Measurements from ENCODE around the gene PRIM2.
"Not testable (repeated sequence)": the region's sequence is repeated elsewhere in the genome, so short reads cannot be mapped to it uniquely, and the experiment has no call there.

Gene PRIM2

DNA sequence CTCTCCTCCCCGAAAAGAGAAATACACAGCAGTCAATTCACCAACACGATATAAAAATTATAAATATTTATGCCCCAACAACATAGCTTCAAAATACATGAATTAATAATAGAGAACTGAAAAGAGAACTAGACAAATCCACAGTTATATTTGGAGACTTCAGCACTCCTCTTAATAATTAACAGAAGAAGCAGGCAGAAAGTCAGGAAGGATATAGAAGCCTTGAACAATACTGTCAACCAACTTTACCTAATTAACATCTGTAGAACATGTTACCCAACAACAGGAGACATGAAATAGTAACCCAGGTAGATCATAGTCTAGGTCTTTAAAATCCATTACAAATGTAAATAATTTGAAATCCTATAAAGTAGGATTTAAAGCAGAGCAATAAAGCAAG is 293.2 kb downstream of the PRIM2 start:
- not testable (repeated sequence) for H3K36me3 ChIP-seq (ENCODE audit: control insufficient read depth, insufficient read depth, low read length); H3K9me3 ChIP-seq (ENCODE audit: control insufficient read depth, insufficient read depth, low read depth, low read length); H3K9ac ChIP-seq (ENCODE audit: low read length); H3K4me1 ChIP-seq (ENCODE audit: control insufficient read depth, insufficient read depth, low read length); H3K27ac ChIP-seq (ENCODE audit: low read depth, low read length); H3K27me3 ChIP-seq (ENCODE audit: control insufficient read depth, insufficient read depth, low read length); H3K4me3 ChIP-seq (ENCODE audit: low read depth, low read length)

DNA sequence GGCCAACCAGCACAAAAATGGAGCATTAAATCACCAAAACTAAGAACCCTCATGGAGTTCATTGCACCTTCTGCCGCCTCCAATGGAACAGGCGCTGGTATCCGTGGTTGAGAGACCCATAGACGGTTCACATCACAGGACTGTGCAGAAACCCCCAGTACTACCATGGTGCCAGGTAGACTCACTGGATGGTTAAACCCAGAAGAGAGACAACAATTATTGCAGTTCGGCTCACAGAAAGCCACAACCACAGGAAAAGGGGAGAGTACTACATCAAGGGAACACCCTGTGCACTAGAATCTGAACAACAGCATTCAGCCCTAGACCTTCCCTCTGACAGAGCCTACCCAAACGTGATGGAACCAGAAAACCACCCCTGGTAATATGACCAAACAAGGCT is 301.5 kb downstream of the PRIM2 start:
- not testable (repeated sequence) for H3K4me3 ChIP-seq (ENCODE audit: low read depth, low read length); H3K9ac ChIP-seq (ENCODE audit: low read length); H3K27ac ChIP-seq (ENCODE audit: low read depth, low read length); H3K4me1 ChIP-seq (ENCODE audit: control insufficient read depth, insufficient read depth, low read length); H3K27me3 ChIP-seq (ENCODE audit: control insufficient read depth, insufficient read depth, low read length); H3K36me3 ChIP-seq (ENCODE audit: control insufficient read depth, insufficient read depth, low read length); H3K9me3 ChIP-seq (ENCODE audit: control insufficient read depth, insufficient read depth, low read depth, low read length)

- H3K27ac ChIP-seq (ENCODE audit: low read depth, low read length); H3K9me3 ChIP-seq (ENCODE audit: control insufficient read depth, insufficient read depth, low read depth, low read length); H3K36me3 ChIP-seq (ENCODE audit: control insufficient read depth, insufficient read depth, low read length); H3K9ac ChIP-seq (ENCODE audit: low read length); H3K27me3 ChIP-seq (ENCODE audit: control insufficient read depth, insufficient read depth, low read length); H3K4me3 ChIP-seq (ENCODE audit: low read depth, low read length); H3K4me1 ChIP-seq (ENCODE audit: control insufficient read depth, insufficient read depth, low read length): not testable (repeated sequence)
These were observed 314.3 kb downstream of the PRIM2 start for GRCh38 chr6:57631773-57632172.

DNA sequence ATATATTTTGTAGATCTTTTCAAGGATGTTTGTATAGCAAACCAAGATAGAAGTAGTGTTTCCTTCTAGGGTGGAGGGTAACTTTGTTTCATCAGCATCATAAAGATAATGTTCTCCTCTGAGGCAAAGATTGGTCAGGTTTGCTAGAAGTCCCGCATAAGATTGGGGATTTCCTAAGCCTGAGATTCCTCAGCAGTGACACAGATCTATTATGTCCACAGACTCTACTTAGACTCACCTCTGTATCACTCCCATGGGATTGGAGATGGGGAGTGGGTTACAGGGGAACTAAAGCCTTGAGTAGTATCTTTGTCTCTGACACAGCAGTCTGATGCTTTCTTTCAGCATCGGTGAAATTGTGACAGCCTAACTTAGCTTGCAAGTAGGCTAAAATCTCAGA is 341.1 kb downstream of the PRIM2 start:
- not testable (repeated sequence) for H3K9ac ChIP-seq (ENCODE audit: low read length); H3K27ac ChIP-seq (ENCODE audit: low read depth, low read length); H3K36me3 ChIP-seq (ENCODE audit: control insufficient read depth, insufficient read depth, low read length); H3K4me3 ChIP-seq (ENCODE audit: low read depth, low read length); H3K9me3 ChIP-seq (ENCODE audit: control insufficient read depth, insufficient read depth, low read depth, low read length); H3K27me3 ChIP-seq (ENCODE audit: control insufficient read depth, insufficient read depth, low read length); H3K4me1 ChIP-seq (ENCODE audit: control insufficient read depth, insufficient read depth, low read length)

- not testable (repeated sequence) for H3K4me1 ChIP-seq (ENCODE audit: control insufficient read depth, insufficient read depth, low read length); H3K27me3 ChIP-seq (ENCODE audit: control insufficient read depth, insufficient read depth, low read length); H3K9me3 ChIP-seq (ENCODE audit: control insufficient read depth, insufficient read depth, low read depth, low read length); H3K9ac ChIP-seq (ENCODE audit: low read length); H3K36me3 ChIP-seq (ENCODE audit: control insufficient read depth, insufficient read depth, low read length); H3K27ac ChIP-seq (ENCODE audit: low read depth, low read length); H3K4me3 ChIP-seq (ENCODE audit: low read depth, low read length)
These were observed 342.4 kb downstream of the PRIM2 start for GRCh38 chr6:57659794-57660193.

DNA sequence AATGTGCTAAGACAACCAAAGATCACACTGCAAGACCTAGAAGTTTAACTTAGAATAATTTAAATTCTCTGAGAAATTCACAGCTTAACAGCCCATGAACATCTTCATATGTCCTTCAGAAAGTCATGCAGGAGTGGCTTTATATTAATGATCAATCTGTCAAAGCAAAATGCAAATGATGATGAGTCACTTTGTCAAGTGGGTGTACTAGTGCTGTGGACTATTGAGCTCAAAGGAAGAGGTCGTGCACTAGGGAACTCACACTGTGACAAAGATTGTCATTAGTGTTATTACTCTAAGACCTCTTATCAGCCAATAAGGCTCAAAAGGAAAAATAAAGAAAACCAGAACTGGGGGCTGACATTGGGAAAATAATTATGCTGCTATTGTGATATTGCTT is 343.5 kb downstream of the PRIM2 start:
- not testable (repeated sequence) for H3K9me3 ChIP-seq (ENCODE audit: control insufficient read depth, insufficient read depth, low read depth, low read length); H3K27ac ChIP-seq (ENCODE audit: low read depth, low read length); H3K9ac ChIP-seq (ENCODE audit: low read length); H3K4me3 ChIP-seq (ENCODE audit: low read depth, low read length); H3K36me3 ChIP-seq (ENCODE audit: control insufficient read depth, insufficient read depth, low read length); H3K27me3 ChIP-seq (ENCODE audit: control insufficient read depth, insufficient read depth, low read length); H3K4me1 ChIP-seq (ENCODE audit: control insufficient read depth, insufficient read depth, low read length)

DNA sequence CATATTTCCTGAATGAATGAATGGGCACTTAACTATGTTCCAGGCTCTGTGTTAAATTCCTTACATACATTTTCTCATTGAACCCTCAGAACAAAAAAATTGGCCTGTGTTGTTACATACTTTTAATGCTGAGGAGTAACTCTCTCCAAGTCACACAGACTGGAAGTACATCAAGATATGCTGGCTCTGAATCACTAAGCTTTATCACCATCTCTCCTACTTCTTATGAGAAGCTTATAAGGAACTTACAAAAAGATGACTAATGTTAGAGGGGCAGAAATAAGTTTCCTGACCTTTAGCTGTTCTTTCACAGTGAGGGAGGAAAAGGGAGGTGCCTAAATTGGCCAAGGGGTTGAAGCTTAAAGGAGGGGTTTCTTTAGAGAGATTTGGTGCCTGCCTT is 350.7 kb downstream of the PRIM2 start:
- not testable (repeated sequence) for H3K27me3 ChIP-seq (ENCODE audit: control insufficient read depth, insufficient read depth, low read length); H3K9me3 ChIP-seq (ENCODE audit: control insufficient read depth, insufficient read depth, low read depth, low read length); H3K27ac ChIP-seq (ENCODE audit: low read depth, low read length); H3K4me1 ChIP-seq (ENCODE audit: control insufficient read depth, insufficient read depth, low read length); H3K4me3 ChIP-seq (ENCODE audit: low read depth, low read length); H3K36me3 ChIP-seq (ENCODE audit: control insufficient read depth, insufficient read depth, low read length); H3K9ac ChIP-seq (ENCODE audit: low read length)

- not testable (repeated sequence) for H3K4me1 ChIP-seq (ENCODE audit: control insufficient read depth, insufficient read depth, low read length); H3K9ac ChIP-seq (ENCODE audit: low read length); H3K27ac ChIP-seq (ENCODE audit: low read depth, low read length); H3K4me3 ChIP-seq (ENCODE audit: low read depth, low read length); H3K36me3 ChIP-seq (ENCODE audit: control insufficient read depth, insufficient read depth, low read length); H3K27me3 ChIP-seq (ENCODE audit: control insufficient read depth, insufficient read depth, low read length); H3K9me3 ChIP-seq (ENCODE audit: control insufficient read depth, insufficient read depth, low read depth, low read length)
These were observed 353.8 kb downstream of the PRIM2 start for GRCh38 chr6:57671237-57671636.

GRCh38 chr6:57671937-57672627 is 354.7 kb downstream of the PRIM2 start:
- H3K4me3 ChIP-seq (ENCODE audit: low read depth, low read length); H3K4me1 ChIP-seq (ENCODE audit: control insufficient read depth, insufficient read depth, low read length); H3K9me3 ChIP-seq (ENCODE audit: control insufficient read depth, insufficient read depth, low read depth, low read length); H3K36me3 ChIP-seq (ENCODE audit: control insufficient read depth, insufficient read depth, low read length); H3K27me3 ChIP-seq (ENCODE audit: control insufficient read depth, insufficient read depth, low read length); H3K9ac ChIP-seq (ENCODE audit: low read length); H3K27ac ChIP-seq (ENCODE audit: low read depth, low read length): not testable (repeated sequence)

- not testable (repeated sequence) for H3K4me1 ChIP-seq (ENCODE audit: control insufficient read depth, insufficient read depth, low read length); H3K9ac ChIP-seq (ENCODE audit: low read length); H3K9me3 ChIP-seq (ENCODE audit: control insufficient read depth, insufficient read depth, low read depth, low read length); H3K36me3 ChIP-seq (ENCODE audit: control insufficient read depth, insufficient read depth, low read length); H3K27me3 ChIP-seq (ENCODE audit: control insufficient read depth, insufficient read depth, low read length); H3K27ac ChIP-seq (ENCODE audit: low read depth, low read length); H3K4me3 ChIP-seq (ENCODE audit: low read depth, low read length)
These were observed 355.9 kb downstream of the PRIM2 start for GRCh38 chr6:57673281-57673680.

DNA sequence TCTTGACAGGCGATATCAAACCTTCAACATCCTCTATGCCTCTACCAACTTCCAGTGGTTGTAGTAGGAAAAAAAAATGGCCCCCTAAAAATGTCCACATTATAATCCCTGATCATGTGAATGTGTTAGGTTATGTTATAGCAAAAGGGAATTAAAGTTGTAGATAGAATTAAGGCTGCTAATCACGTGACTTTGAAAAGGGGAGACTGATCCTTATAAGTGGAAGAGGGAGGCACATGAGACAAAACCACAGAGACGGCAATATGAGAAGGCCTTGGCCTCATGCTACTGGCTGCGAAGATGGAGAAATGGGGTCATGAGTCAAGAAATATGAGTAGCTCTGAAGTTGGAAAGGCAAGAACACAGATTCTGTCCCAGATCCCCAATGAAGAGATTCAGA is 358.0 kb downstream of the PRIM2 start:
- H3K36me3 ChIP-seq (ENCODE audit: control insufficient read depth, insufficient read depth, low read length); H3K4me3 ChIP-seq (ENCODE audit: low read depth, low read length); H3K9ac ChIP-seq (ENCODE audit: low read length): not testable (repeated sequence)

GRCh38 chr6:57696382-57696781 is 379.0 kb downstream of the PRIM2 start:
- not testable (repeated sequence) for H3K27ac ChIP-seq (ENCODE audit: low read depth, low read length); H3K4me1 ChIP-seq (ENCODE audit: control insufficient read depth, insufficient read depth, low read length); H3K9ac ChIP-seq (ENCODE audit: low read length); H3K27me3 ChIP-seq (ENCODE audit: control insufficient read depth, insufficient read depth, low read length); H3K4me3 ChIP-seq (ENCODE audit: low read depth, low read length); H3K9me3 ChIP-seq (ENCODE audit: control insufficient read depth, insufficient read depth, low read depth, low read length); H3K36me3 ChIP-seq (ENCODE audit: control insufficient read depth, insufficient read depth, low read length)

More for the DNA sequence above, 358.0 kb downstream of the PRIM2 start:
- H3K27ac ChIP-seq (ENCODE audit: low read depth, low read length); H3K9me3 ChIP-seq (ENCODE audit: control insufficient read depth, insufficient read depth, low read depth, low read length); H3K27me3 ChIP-seq (ENCODE audit: control insufficient read depth, insufficient read depth, low read length); H3K4me1 ChIP-seq (ENCODE audit: control insufficient read depth, insufficient read depth, low read length): not testable (repeated sequence)

Data from HUES6 (cell line).